Epidermal melanocyte (primary cell): Measurements from ENCODE around the gene CCDC127.
"Not testable (repeated sequence)": the region's sequence is repeated elsewhere in the genome, so short reads cannot be mapped to it uniquely, and the experiment has no call there.

Experiments used
- DNase-seq: peaks from one replicate; pipeline ENCODE4 v3.0.0; 2011; ENCODE audit warnings: low spot score; ENCODE audit not compliant: insufficient read length

The CCDC127 gene

DNA sequence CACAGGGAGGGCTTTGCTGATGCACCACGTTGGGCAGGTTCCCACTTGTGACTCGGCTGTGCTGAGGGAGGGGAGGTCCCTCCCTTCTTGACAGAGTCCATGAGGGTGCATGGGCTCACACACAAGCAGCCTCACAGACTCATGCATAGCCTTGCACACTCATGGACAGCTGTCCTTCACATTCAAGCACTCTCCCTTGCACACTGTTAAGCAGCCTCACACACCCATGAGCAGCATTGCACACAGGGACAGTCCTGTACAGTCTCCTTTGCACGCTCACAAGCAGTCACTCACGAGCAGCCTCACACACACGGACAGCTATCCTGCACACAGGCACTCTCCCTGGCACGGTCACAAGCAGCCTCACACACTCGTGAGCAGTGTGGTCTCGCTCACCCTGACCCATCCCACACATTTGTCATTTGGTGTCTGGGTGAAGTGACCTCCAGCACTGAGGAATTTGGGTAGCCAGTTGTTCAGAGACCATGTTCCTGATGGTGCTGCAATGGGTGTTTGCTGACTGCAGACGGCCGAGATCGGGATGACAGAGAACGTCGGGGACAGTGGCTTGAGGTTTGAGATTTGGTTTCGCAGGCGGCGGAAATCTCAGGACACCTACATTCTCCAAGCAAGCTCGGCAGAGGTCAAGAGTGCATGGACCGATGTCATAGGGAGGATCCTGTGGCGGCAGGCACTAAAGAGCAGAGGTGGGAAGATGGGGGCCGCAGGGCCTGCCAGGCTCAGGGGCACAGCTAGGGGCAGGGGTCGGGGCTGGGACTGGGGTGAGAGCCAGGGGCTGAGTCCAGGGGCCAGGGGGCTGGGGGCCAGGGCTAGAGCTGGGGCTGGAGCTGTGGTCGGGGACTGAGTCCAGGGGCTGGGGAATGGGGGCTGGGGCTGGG is 44.3 kb downstream of the CCDC127 start:
- no peak for DNase-seq

DNA sequence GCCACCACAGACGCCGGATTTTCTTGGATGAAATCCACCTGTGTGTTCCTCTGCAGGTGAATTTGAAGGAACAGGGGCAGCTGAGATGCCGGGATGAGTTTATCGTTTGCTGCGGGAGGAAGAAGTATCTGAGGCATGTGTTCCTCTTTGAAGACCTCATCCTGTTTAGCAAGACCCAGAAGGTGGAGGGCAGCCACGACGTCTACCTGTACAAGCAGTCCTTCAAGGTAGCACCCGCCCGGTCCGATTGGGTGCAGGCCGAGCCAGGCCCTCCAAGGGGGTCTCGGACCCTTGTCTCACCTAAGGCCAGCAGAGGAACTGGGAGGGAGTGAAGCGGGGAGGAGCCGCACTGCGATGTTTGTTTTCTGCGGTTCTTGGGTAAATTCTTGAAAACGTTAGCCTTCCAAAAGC is 45.1 kb downstream of the CCDC127 start:
- DNase-seq, result no peak

- DNase-seq, result no peak
Observed at GRCh38 chr5:172421-172820, 45.5 kb downstream of the CCDC127 start.

GRCh38 chr5:171801-172331 is 46.1 kb downstream of the CCDC127 start:
- DNase-seq, result no peak

GRCh38 chr5:170971-171800 is 46.8 kb downstream of the CCDC127 start:
- DNase-seq, result no peak

GRCh38 chr5:169728-170094 is 48.2 kb downstream of the CCDC127 start:
- DNase-seq, result no peak

DNA sequence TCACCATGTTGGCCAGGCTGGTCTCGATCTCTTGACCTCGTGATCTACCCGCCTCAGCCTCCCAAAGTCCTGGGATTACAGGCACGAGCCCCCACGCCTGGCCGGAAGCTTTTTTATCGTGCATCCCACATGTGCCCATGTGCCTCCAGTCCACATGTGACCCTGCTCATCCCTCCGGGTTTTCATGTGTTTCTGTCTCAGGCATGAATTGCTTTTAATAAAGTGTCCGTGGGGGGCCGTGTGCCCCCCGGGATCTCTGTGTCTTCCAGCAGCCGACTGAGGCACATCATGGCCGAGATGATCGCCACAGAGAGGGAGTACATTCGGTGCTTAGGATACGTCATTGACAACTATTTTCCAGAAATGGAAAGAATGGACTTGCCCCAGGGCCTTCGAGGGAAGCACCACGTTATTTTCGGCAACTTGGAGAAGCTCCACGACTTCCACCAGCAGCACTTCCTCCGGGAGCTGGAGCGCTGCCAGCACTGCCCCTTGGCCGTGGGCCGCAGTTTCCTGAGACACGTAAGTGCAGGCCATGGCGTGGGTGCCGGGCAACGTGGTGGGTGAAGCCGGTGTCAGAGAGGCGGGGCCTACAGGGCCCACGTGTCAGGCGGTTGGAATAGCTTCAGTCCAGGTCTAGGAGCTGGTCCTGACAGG is 48.8 kb downstream of the CCDC127 start:
- DNase-seq, result peak; percentile 88

GRCh38 chr5:167982-168660 is 49.8 kb downstream of the CCDC127 start:
- peak; percentile 93 for DNase-seq

GRCh38 chr5:167511-167910 is 50.4 kb downstream of the CCDC127 start:
- no peak for DNase-seq

GRCh38 chr5:166441-167372 is 51.2 kb downstream of the CCDC127 start:
- no peak for DNase-seq

- not testable (repeated sequence) for DNase-seq
Observed at GRCh38 chr5:164783-165182, 53.2 kb downstream of the CCDC127 start.

GRCh38 chr5:164244-164643 is 53.7 kb downstream of the CCDC127 start:
- DNase-seq, result no peak

DNA sequence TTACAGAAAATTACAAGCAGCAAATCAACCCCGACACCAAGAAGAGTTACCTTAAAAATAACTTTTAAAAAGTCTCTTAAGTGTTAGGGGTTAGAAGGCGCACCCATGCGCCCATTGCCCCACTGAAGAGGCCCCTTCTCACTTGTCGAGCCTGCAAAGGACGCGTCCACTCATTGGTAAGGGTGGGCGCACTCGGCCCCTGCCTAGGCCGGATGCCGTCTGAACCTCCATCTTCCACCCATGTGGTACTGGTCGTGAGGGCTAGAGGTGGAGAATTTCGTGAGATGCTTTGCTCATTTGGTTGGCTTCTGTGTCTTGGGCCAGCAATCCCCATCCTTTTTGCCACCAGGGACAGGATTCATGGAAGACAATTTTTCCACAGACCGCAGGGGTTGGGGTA is 54.1 kb downstream of the CCDC127 start:
- DNase-seq, result no peak

GRCh38 chr5:163338-163620 is 54.7 kb downstream of the CCDC127 start:
- no peak for DNase-seq

DNA sequence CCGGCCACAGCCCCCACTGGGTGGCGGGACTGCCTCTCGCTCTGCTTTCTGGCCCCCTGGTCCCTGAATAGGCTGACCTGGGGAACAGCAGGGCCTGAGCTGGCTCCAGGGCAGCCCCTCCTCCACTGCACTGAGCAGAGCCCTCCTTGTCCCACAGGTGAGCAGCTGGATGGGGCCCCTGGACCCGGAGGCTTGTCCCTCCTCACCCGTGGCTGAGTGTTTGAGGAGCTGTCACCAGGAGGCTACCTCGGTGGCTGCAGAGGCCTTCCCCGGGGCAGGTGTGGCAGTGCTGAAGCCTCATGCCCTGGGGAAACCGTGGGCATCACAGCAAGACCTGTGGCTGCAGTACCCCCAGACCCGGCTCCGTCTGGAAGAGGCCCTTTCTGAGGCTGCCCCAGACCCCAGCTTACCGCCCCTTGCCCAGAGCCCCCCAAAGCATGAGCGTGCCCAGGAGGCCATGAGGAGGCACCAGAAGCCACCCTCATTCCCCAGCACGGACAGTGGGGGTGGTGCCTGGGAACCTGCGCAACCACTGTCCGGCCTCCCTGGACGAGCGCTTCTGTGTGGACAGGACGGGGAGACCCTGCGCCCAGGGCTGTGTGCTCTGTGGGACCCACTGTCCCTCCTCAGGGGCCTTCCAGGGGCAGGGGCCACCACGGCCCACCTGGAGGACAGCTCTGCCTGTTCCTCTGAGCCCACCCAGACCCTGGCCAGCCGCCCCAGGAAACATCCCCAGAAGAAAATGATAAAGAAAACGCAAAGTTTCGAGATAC is 55.2 kb downstream of the CCDC127 start:
- no peak for DNase-seq

GRCh38 chr5:162190-162564 is 55.8 kb downstream of the CCDC127 start:
- DNase-seq, result no peak

DNA sequence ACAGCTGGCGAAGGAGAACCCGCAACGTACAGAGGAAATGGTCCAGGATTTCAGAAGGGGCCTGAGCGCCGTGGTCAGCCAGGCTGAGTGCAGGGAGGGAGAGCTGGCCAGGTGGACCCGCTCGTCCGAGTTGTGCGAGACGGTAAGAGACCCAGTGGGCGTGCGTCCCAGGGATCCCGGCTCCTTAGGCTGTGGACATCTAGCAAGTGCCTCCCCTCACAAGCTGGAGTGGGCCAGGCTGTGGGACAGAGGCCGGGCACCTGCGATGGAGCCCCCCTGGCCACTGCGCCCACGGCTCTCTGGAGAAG is 56.2 kb downstream of the CCDC127 start:
- no peak for DNase-seq

DNA sequence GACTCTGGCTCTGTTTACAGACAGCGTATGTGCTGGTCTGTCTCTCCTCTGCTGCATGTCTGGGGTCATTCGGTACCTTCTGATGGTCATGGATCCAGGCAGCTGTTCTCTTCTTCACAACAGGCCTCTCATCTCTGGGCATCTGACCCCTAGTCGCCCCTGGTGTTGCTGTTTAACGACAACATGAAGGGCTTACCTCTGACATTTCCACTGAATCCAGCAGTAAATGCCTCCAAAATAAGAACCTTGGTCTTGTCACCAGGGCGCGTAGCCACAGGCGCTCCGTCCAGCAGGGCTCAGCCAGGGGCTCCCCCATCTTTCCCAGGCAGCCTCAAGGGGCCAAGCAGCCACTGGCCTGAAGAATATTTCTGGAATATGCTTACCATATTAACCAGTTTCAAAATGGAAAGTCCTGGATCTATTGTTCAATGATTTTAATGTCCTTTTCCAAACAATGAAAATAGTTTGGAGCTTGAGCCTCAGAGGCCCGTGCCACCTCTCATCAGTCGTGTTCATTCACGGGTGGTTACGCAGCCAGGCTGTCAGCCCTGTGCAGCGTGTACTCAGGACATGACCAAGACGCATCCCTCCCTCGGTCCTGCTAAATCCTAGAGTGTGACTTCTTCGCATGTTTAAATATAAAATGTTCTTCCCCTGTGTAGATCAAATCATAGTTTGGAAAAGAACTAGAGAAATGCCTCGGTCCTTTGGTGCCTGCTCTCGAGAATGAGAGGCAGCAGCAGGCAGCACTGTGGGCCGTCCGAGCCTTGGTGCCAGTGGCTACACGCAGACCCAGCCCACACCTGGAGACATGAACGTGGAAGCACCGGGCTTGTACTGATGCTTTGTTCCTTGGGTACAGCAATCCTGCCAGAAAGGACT is 56.8 kb downstream of the CCDC127 start:
- DNase-seq, result no peak

GRCh38 chr5:160173-160510 is 57.8 kb downstream of the CCDC127 start:
- DNase-seq, result no peak
